ENCODE results near the gene MPV17. TPM values are rescaled to one million over a fixed set of nuclear protein-coding genes. Genes with fewer than 3 reads are reported as not detected.

MPV17 gene
- total and polyA plus RNA-seq, 9 of the 15 experiments (the other 6 are each of a cell fraction or from before 2014, with no cell fraction given), result 54.7 to 140 (median 70.2) TPM

DNA sequence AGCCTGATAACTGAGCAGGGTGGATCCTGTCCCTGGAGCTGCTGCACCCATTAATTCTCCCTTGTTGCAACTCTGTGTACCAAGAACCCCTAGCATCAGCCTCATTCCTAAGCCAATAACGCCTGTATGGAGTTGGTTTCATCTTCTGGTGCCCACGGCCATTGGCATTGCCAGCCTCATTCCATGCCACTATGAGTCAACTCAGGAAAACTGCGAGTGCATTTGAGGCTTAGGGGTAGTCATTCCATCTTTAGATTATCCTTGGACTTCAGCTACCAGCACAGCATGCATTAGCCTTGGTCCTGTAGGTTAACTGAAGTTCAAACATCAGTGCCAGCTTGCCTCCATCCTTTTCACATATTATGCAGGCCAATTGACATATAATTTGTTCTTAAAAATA, 42.1 kb downstream of the MPV17 start:
- no peak overlapping the region for H3K4me2 ChIP-seq (ENCODE audit: insufficient read depth, low read length)
- no peaks in the 10 kb centered on the region for H3K9me1 ChIP-seq (ENCODE audit: control insufficient read depth, insufficient read depth, low read length)
- H3K4me3 ChIP-seq, result no peak overlapping the region
- H3K27ac ChIP-seq (ENCODE audit: extremely low read depth, low read depth, low read length), result no peak overlapping the region
- H3K4me1 ChIP-seq (replicated peaks in 1 of 2; ENCODE audit: control insufficient read depth in 2 of 2, insufficient read depth in 2 of 2, low read length in 2 of 2), result peaks cover 6 to 17% of the 10 kb centered on the region in 2 experiments
- no peaks in the 10 kb centered on the region for H4K20me1 ChIP-seq (replicated peaks; ENCODE audit: control insufficient read depth, insufficient read depth, low read length)
- WGBS (ENCODE audit: insufficient coverage, low coverage, missing lambda C conversion rate), result 22% methylated on average over 3 of the region's 3 CpGs
- no peak overlapping the region for H3K9ac ChIP-seq (ENCODE audit: insufficient read depth in 1 of 2, low read depth in 2 of 2, low read length in 2 of 2)
- no peaks in the 10 kb centered on the region for H3K79me2 ChIP-seq (ENCODE audit: control insufficient read depth, insufficient read depth, low read length)
- H2AFZ ChIP-seq (ENCODE audit: low read depth, low read length), result no peak overlapping the region
- in situ Hi-C loops (cut with MboI) (loop anchor here (5.0 kb wide), 1 partner anchor 184 kb away; no protein-coding TSS in a partner anchor), intact Hi-C loops (cut with micrococcal nuclease) (loop anchor here (1.0 to 10.0 kb wide), 3 partner anchors 31 to 436 kb away; partner anchors contain the start of gene DPYSL5)
- POLR2A ChIA-PET, result interaction anchor here (0.7 to 1.3 kb wide), 2 partner anchors 12 to 664 kb away, joined by 3 to 6 read pairs; no protein-coding TSS in a partner anchor
- no peak for ATAC-seq
- no peaks in the 10 kb centered on the region for H3K9me3 ChIP-seq (replicated peaks; ENCODE audit: control insufficient read depth, insufficient read depth, low read depth, low read length)
- FAIRE-seq, result no peak
- no peaks in the 10 kb centered on the region for H3K36me3 ChIP-seq (ENCODE audit: control insufficient read depth, insufficient read depth, low read length)
- peaks cover 0 to 4% of the 10 kb centered on the region in 2 experiments; a peak in 1 of 5 replicates for H3K27me3 ChIP-seq (ENCODE audit: control insufficient read depth in 2 of 2, insufficient read depth in 2 of 2, low read length in 2 of 2)
- BruUV-seq (replicated peaks), result no TSS peak
- DNase-seq (ENCODE audit: extremely low read depth in 1 of 4, low spot score in 3 of 4), result no peak
- CTCF ChIA-PET (ENCODE audit: low intra/inter-chr PET ratio), result interaction anchor here (0.5 to 2.9 kb wide), 5 partner anchors 11 to 688 kb away, joined by 3 to 20 read pairs (median 8); no protein-coding TSS in a partner anchor
- TF ChIP-seq ZNF133 (CRISPR knock-in tag; IDR thresholded peaks at IDR 0.05) (no peak), ZNF766 (CRISPR knock-in tag; conservative IDR thresholded peaks at IDR 0.05) (no peak), E2F3 (CRISPR knock-in tag; IDR thresholded peaks at IDR 0.05) (no peak), SIN3B (IDR thresholded peaks at IDR 0.05; ENCODE audit: low read depth) (no peak), MYC (IDR thresholded peaks at IDR 0.05; ENCODE audit: low read depth, low read length) (no peak), MYC (CRISPR knock-in tag; IDR thresholded peaks at IDR 0.05; ENCODE audit: borderline replicate concordance, low read depth) (no peak)
- TF ChIP-seq, protein P1, sequence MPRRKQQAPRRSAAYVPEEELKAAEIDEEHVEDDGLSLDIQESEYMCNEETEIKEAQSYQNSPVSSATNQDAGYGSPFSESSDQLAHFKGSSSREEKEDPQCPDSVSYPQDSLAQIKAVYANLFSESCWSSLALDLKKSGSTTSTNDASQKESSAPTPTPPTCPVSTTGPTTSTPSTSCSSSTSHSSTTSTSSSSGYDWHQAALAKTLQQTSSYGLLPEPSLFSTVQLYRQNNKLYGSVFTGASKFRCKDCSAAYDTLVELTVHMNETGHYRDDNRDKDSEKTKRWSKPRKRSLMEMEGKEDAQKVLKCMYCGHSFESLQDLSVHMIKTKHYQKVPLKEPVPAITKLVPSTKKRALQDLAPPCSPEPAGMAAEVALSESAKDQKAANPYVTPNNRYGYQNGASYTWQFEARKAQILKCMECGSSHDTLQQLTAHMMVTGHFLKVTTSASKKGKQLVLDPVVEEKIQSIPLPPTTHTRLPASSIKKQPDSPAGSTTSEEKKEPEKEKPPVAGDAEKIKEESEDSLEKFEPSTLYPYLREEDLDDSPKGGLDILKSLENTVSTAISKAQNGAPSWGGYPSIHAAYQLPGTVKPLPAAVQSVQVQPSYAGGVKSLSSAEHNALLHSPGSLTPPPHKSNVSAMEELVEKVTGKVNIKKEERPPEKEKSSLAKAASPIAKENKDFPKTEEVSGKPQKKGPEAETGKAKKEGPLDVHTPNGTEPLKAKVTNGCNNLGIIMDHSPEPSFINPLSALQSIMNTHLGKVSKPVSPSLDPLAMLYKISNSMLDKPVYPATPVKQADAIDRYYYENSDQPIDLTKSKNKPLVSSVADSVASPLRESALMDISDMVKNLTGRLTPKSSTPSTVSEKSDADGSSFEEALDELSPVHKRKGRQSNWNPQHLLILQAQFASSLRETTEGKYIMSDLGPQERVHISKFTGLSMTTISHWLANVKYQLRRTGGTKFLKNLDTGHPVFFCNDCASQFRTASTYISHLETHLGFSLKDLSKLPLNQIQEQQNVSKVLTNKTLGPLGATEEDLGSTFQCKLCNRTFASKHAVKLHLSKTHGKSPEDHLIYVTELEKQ (CRISPR knock-in tag; IDR thresholded peaks at IDR 0.05), result no peak
- TF ChIP-seq, protein P2, sequence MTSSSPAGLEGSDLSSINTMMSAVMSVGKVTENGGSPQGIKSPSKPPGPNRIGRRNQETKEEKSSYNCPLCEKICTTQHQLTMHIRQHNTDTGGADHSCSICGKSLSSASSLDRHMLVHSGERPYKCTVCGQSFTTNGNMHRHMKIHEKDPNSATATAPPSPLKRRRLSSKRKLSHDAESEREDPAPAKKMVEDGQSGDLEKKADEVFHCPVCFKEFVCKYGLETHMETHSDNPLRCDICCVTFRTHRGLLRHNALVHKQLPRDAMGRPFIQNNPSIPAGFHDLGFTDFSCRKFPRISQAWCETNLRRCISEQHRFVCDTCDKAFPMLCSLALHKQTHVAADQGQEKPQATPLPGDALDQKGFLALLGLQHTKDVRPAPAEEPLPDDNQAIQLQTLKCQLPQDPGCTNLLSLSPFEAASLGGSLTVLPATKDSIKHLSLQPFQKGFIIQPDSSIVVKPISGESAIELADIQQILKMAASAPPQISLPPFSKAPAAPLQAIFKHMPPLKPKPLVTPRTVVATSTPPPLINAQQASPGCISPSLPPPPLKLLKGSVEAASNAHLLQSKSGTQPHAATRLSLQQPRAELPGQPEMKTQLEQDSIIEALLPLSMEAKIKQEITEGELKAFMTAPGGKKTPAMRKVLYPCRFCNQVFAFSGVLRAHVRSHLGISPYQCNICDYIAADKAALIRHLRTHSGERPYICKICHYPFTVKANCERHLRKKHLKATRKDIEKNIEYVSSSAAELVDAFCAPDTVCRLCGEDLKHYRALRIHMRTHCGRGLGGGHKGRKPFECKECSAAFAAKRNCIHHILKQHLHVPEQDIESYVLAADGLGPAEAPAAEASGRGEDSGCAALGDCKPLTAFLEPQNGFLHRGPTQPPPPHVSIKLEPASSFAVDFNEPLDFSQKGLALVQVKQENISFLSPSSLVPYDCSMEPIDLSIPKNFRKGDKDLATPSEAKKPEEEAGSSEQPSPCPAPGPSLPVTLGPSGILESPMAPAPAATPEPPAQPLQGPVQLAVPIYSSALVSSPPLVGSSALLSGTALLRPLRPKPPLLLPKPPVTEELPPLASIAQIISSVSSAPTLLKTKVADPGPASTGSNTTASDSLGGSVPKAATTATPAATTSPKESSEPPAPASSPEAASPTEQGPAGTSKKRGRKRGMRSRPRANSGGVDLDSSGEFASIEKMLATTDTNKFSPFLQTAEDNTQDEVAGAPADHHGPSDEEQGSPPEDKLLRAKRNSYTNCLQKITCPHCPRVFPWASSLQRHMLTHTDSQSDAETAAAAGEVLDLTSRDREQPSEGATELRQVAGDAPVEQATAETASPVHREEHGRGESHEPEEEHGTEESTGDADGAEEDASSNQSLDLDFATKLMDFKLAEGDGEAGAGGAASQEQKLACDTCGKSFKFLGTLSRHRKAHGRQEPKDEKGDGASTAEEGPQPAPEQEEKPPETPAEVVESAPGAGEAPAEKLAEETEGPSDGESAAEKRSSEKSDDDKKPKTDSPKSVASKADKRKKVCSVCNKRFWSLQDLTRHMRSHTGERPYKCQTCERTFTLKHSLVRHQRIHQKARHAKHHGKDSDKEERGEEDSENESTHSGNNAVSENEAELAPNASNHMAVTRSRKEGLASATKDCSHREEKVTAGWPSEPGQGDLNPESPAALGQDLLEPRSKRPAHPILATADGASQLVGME (CRISPR knock-in tag; IDR thresholded peaks at IDR 0.05), result no peak
- TF ChIP-seq, protein P3, sequence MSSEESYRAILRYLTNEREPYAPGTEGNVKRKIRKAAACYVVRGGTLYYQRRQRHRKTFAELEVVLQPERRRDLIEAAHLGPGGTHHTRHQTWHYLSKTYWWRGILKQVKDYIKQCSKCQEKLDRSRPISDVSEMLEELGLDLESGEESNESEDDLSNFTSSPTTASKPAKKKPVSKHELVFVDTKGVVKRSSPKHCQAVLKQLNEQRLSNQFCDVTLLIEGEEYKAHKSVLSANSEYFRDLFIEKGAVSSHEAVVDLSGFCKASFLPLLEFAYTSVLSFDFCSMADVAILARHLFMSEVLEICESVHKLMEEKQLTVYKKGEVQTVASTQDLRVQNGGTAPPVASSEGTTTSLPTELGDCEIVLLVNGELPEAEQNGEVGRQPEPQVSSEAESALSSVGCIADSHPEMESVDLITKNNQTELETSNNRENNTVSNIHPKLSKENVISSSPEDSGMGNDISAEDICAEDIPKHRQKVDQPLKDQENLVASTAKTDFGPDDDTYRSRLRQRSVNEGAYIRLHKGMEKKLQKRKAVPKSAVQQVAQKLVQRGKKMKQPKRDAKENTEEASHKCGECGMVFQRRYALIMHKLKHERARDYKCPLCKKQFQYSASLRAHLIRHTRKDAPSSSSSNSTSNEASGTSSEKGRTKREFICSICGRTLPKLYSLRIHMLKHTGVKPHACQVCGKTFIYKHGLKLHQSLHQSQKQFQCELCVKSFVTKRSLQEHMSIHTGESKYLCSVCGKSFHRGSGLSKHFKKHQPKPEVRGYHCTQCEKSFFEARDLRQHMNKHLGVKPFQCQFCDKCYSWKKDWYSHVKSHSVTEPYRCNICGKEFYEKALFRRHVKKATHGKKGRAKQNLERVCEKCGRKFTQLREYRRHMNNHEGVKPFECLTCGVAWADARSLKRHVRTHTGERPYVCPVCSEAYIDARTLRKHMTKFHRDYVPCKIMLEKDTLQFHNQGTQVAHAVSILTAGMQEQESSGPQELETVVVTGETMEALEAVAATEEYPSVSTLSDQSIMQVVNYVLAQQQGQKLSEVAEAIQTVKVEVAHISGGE (CRISPR knock-in tag; IDR thresholded peaks at IDR 0.05), result no peak

Data from K562 (cell line).